Neural progenitor cell (in vitro differentiated cells): Measurements from ENCODE around the gene CIROP. TPM values are rescaled to one million over a fixed set of nuclear protein-coding genes. Genes with fewer than 3 reads are reported as not detected.

ENCODE experiments used
- DNase-seq: peaks from one replicate; pipeline ENCODE4 v3.0.0-alpha.2; 2016; ENCODE audit warnings: low spot score
- H2AFZ ChIP-seq: fragments of 200-600 bp; sonication (generic); replicated peaks from 2 replicates; pipeline ENCODE4 v1.6.1; 2016; ENCODE audit warnings: antibody characterized with exemption
- H3F3A ChIP-seq: fragments of 200-600 bp; sonication (generic); 2 replicates; pipeline ENCODE4 v1.6.1; 2016; ENCODE audit warnings: antibody characterized with exemption, low read depth
- H3K27ac ChIP-seq: fragments of 200-600 bp; sonication (generic); 2 replicates; pipeline ENCODE4 v1.5.1; 2016; ENCODE audit warnings: mild to moderate bottlenecking
- H3K27me3 ChIP-seq: fragments of 200-600 bp; sonication (generic); 2 replicates; pipeline ENCODE4 v1.6.1; 2016; ENCODE audit warnings: mild to moderate bottlenecking, moderate library complexity
- H3K36me3 ChIP-seq: fragments of 200-600 bp; sonication (generic); 2 replicates; pipeline ENCODE4 v1.5.1; 2016
- H3K4me1 ChIP-seq: fragments of 200-600 bp; sonication (generic); 2 replicates; pipeline ENCODE4 v1.6.1; 2016; ENCODE audit warnings: mixed run types
- H3K4me2 ChIP-seq: fragments of 200-600 bp; sonication (generic); 2 replicates; pipeline ENCODE4 v1.6.1; 2016
- H3K4me3 ChIP-seq: fragments of 200-600 bp; sonication (generic); 2 replicates; pipeline ENCODE4 v1.5.1; 2016
- H3K79me2 ChIP-seq: fragments of 200-600 bp; sonication (generic); 2 replicates; pipeline ENCODE4 v1.6.1; 2016; ENCODE audit warnings: low read depth
- H3K9ac ChIP-seq: fragments of 200-600 bp; sonication (generic); 2 replicates; pipeline ENCODE4 v1.6.1; 2016
- H3K9me3 ChIP-seq: fragments of 200-600 bp; sonication (generic); 2 replicates; pipeline ENCODE4 v1.5.1; 2016; ENCODE audit warnings: low read depth
- H4K20me1 ChIP-seq: fragments of 200-600 bp; sonication (generic); 2 replicates; pipeline ENCODE4 v1.6.1; 2016; ENCODE audit warnings: low read depth
- H3K27ac Mint-ChIP-seq: 3 replicates; pipeline ENCODE4 v1.8.0; 2021; ENCODE audit warnings: mixed read lengths
- H3K27me3 Mint-ChIP-seq: 2 replicates; pipeline ENCODE4 v1.8.0; 2022; ENCODE audit warnings: low read depth, mild to moderate bottlenecking, inconsistent platforms, moderate library complexity, mixed read lengths; ENCODE audit not compliant: insufficient read depth
- H3K36me3 Mint-ChIP-seq: 3 replicates; pipeline ENCODE4 v1.8.0; 2021; ENCODE audit warnings: mixed read lengths
- H3K4me1 Mint-ChIP-seq: 3 replicates; pipeline ENCODE4 v1.8.0; 2021; ENCODE audit warnings: mixed read lengths
- H3K4me3 Mint-ChIP-seq: 3 replicates; pipeline ENCODE4 v1.8.0; 2021; ENCODE audit warnings: mild to moderate bottlenecking, moderate library complexity, mixed read lengths
- H3K9me3 Mint-ChIP-seq: 3 replicates; pipeline ENCODE4 v1.8.0; 2020; ENCODE audit warnings: mixed read lengths
- EZH2 ChIP-seq: fragments of 200-600 bp; sonication (generic); IDR thresholded peaks from 2 replicates; pipeline ENCODE4 v1.6.1; 2017; ENCODE audit warnings: antibody characterized with exemption, mild to moderate bottlenecking, moderate library complexity
- EZH2phosphoT487 ChIP-seq: fragments of 200-600 bp; sonication (generic); IDR thresholded peaks from 2 replicates; pipeline ENCODE4 v1.6.1; 2017; ENCODE audit warnings: antibody characterized with exemption
- total RNA-seq: library from RNA; depleted of rRNA; stranded (reverse); fragments of >200 nt; gene quantifications from 2 replicates; pipeline ENCODE4 v1.2.3, GENCODE V29; 2015; ENCODE audit warnings: low replicate concordance
- TF ChIP-seq, protein P1 (sequence below): fragments of 200-600 bp; sonication (generic); IDR thresholded peaks from 2 replicates; pipeline ENCODE4 v1.5.1; 2017; ENCODE audit warnings: antibody characterized with exemption, mild to moderate bottlenecking

CIROP gene
- total RNA-seq, 1 donor from 2014 or later: 0.06 TPM

DNA sequence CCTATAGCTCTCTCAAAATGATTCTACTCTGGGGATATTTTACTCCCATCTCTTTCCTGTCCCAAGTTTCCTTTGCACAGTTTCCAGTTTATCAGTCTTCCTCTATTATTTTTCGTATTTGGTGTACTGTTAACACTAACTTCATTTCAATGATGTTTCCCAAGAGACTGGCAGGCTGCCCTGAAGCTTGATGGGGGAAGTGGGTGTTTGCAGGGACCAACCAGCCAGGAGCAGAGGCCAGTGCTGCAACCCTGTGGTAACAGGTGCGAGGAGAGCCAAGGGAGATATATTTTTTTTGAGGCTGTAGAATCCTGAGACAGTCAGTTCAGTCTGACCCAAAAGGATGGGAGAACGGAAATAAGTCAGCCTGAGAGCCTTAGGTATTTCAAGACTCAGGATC is 26.1 kb upstream of the CIROP start:
- TF ChIP-seq EZH2: no peak
- TF ChIP-seq, protein P1, sequence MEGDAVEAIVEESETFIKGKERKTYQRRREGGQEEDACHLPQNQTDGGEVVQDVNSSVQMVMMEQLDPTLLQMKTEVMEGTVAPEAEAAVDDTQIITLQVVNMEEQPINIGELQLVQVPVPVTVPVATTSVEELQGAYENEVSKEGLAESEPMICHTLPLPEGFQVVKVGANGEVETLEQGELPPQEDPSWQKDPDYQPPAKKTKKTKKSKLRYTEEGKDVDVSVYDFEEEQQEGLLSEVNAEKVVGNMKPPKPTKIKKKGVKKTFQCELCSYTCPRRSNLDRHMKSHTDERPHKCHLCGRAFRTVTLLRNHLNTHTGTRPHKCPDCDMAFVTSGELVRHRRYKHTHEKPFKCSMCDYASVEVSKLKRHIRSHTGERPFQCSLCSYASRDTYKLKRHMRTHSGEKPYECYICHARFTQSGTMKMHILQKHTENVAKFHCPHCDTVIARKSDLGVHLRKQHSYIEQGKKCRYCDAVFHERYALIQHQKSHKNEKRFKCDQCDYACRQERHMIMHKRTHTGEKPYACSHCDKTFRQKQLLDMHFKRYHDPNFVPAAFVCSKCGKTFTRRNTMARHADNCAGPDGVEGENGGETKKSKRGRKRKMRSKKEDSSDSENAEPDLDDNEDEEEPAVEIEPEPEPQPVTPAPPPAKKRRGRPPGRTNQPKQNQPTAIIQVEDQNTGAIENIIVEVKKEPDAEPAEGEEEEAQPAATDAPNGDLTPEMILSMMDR: no peak
- TF ChIP-seq EZH2phosphoT487: no peak

DNA sequence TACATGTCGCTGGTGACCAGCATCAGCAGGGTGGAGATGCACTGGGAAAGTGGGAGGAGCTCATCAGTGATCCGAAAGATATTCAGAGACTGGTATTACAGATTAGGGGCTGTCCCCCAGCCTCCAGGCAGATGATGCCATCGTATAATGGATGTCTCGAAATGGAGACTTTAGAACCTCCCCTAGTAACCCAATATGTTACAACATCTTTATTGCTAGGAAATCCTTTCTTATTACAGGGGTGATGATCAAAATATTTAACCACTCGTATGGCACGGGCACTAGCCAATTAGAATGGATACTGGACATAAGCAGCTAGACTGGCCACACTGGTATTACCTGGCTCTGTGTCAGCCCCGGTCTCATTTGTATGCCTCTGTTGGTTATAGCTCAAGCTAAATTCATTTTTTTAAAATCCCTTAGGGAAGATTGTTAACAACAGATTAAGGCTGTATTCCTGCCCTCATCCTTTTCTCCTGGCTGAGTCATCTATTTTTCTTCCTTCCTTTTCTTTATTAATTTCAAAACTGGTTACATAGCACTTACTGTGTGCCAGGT is 25.0 kb upstream of the CIROP start:
- H3K36me3 ChIP-seq: no peaks in the 10 kb centered on the region
- Mint-ChIP-seq H3K27me3 (no peaks in the 10 kb centered on the region), H3K9me3 (peaks cover 2% of the 10 kb centered on the region), H3K4me1 (peaks cover 9% of the 10 kb centered on the region), H3K36me3 (peaks cover 26% of the 10 kb centered on the region), H3K4me3 (no peak overlapping the region), H3K27ac (no peak overlapping the region)
- H2AFZ ChIP-seq: no peak overlapping the region
- no peak for DNase-seq
- peaks cover 4% of the 10 kb centered on the region for H3F3A ChIP-seq
- no peak overlapping the region for H3K27ac ChIP-seq
- TF ChIP-seq, protein P1: no peak
- TF ChIP-seq EZH2: no peak
- H3K9me3 ChIP-seq: no peaks in the 10 kb centered on the region
- no peaks in the 10 kb centered on the region for H3K4me1 ChIP-seq
- no peaks in the 10 kb centered on the region for H3K79me2 ChIP-seq
- H3K4me3 ChIP-seq: no peak overlapping the region
- no peaks in the 10 kb centered on the region for H4K20me1 ChIP-seq
- H3K27me3 ChIP-seq: no peaks in the 10 kb centered on the region
- no peak overlapping the region for H3K4me2 ChIP-seq
- H3K9ac ChIP-seq: no peak overlapping the region

More for the DNA sequence above, 26.1 kb upstream of the CIROP start:
- Histone ChIP-seq H3K27me3 (no peaks in the 10 kb centered on the region), H3K4me2 (no peak overlapping the region), H3K9me3 (no peaks in the 10 kb centered on the region), H3K79me2 (no peaks in the 10 kb centered on the region), H3K36me3 (no peaks in the 10 kb centered on the region), H3K4me3 (no peak overlapping the region), H4K20me1 (no peaks in the 10 kb centered on the region), H3K27ac (no peak overlapping the region), H2AFZ (no peak overlapping the region), H3K9ac (no peak overlapping the region), H3F3A (no peaks in the 10 kb centered on the region), H3K4me1 (no peaks in the 10 kb centered on the region)
- Mint-ChIP-seq H3K4me3 (no peak overlapping the region), H3K4me1 (peaks cover 3% of the 10 kb centered on the region), H3K27ac (no peak overlapping the region), H3K9me3 (peaks cover 2% of the 10 kb centered on the region), H3K36me3 (peaks cover 24% of the 10 kb centered on the region), H3K27me3 (no peaks in the 10 kb centered on the region)
- no peak for DNase-seq

DNA sequence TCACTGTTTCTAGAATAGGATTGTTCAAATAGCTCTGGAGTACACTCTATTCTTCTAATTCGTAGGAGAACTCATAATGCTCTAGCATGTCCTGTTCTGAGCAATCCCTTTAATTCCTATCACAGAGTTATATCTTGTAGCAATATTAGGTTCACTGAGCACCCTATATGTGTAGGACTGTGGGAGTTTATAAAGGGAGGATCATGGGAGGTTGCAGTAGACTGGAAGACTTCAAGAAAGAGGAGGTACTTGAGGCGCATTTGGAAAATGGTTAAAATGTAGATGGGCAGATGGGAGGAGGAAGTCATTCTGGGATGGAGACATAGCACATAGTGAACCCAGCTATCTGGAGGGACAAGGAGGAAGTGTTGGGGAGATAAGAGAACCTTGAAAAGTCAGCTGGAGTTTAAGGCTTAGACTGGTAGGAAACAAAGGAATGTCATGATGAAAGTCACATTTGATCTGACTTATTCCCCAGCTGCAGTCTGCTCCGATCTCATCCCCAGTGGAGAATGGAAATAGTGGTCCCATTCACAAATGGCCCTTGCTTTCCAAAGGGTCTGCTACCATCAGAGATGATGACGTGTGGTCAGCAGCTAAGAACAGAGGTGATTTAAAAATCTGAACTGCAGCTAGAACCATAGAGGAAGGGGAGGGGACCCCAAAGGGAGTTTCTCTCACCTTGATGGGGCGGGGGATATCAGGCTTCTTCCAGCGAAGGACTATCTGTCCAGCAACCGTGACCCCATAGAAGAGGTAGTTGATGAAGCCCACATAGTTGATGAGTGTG is 24.4 kb upstream of the CIROP start:
- Mint-ChIP-seq H3K4me1 (peaks cover 11% of the 10 kb centered on the region), H3K9me3 (peaks cover 2% of the 10 kb centered on the region), H3K4me3 (no peak overlapping the region), H3K36me3 (peaks cover 26% of the 10 kb centered on the region), H3K27me3 (no peaks in the 10 kb centered on the region), H3K27ac (no peak overlapping the region)
- Histone ChIP-seq H3K9me3 (no peaks in the 10 kb centered on the region), H3K4me3 (no peak overlapping the region), H4K20me1 (no peaks in the 10 kb centered on the region), H3K9ac (no peak overlapping the region), H3K4me2 (no peak overlapping the region), H3F3A (peaks cover 7% of the 10 kb centered on the region), H3K27ac (no peak overlapping the region), H3K79me2 (no peaks in the 10 kb centered on the region), H3K27me3 (no peaks in the 10 kb centered on the region), H3K4me1 (no peaks in the 10 kb centered on the region), H3K36me3 (no peaks in the 10 kb centered on the region), H2AFZ (no peak overlapping the region)
- DNase-seq: no peak
- TF ChIP-seq EZH2phosphoT487 (no peak), EZH2 (no peak)
- TF ChIP-seq, protein P1: no peak
